GM21390 (cell line): Measurements from ENCODE around the gene MIAT.

Experiments
- ATAC-seq: cut with Tn5 transposase; IDR thresholded peaks from one replicate; pipeline ENCODE4 v1.9.1; 2021; ENCODE audit not compliant: unreplicated experiment

Gene MIAT

DNA sequence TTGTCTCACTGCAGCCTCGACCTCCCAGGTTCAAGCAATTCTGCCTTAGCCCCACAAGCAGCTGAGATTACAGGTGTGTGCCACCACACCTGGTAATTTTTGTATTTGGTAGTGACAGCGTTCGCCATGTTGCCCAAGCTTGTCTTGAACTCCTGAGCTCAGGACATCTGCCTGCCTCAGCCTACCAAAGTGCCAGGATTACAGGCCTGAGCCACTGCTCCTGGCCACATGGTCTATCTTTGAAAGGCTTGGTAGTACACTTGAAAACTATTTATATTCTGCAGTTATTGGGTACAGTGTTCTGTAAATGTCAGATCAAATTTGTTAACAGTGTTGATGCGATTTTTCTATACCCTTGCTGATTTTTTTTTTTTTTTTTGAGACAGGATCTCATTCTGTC lies 26.1 kb upstream of the MIAT start:
- ATAC-seq: no peak

GRCh38 chr22:26632422-26633155 lies 24.8 kb upstream of the MIAT start:
- no peak for ATAC-seq

- no peak for ATAC-seq
These were observed 23.2 kb upstream of the MIAT start for GRCh38 chr22:26634189-26634588.

DNA sequence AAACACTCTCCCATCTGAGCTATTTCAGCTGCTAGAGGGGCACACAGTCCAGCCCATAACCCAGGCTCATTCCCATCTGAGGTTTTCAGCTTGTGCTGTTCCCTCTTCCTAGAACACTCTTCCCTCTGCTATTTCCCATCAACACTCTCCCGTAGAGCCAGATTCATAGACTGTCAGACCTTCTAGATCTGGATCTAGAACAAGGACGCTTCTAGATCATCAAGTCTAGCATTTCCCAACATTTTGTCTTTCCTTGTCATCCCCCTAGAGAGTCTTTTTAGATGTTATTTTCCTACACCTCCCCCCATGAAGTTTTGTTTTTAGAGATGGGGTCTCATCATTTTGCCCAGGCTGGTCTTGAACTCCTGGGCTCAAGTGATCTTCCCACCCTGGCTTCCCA lies 22.3 kb upstream of the MIAT start:
- no peak for ATAC-seq

DNA sequence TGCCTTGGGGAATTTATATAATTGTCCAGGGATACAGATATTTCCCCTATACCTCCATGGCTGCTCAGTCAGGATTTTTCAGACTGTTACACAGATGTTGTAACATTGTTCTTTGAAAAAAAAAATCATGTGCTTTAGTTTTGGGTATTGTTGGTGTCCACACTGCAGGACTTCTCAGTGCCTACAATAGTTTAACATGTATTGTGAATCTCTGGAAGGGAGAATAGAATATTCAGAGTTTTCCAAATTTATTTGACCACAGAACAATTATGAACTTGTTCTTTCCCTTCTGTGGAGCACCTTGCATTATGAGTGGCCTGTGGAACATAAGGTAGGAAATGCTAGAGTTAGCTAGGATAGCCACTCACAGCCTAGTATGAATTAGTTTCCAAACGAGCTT lies 21.1 kb upstream of the MIAT start:
- no peak for ATAC-seq

DNA sequence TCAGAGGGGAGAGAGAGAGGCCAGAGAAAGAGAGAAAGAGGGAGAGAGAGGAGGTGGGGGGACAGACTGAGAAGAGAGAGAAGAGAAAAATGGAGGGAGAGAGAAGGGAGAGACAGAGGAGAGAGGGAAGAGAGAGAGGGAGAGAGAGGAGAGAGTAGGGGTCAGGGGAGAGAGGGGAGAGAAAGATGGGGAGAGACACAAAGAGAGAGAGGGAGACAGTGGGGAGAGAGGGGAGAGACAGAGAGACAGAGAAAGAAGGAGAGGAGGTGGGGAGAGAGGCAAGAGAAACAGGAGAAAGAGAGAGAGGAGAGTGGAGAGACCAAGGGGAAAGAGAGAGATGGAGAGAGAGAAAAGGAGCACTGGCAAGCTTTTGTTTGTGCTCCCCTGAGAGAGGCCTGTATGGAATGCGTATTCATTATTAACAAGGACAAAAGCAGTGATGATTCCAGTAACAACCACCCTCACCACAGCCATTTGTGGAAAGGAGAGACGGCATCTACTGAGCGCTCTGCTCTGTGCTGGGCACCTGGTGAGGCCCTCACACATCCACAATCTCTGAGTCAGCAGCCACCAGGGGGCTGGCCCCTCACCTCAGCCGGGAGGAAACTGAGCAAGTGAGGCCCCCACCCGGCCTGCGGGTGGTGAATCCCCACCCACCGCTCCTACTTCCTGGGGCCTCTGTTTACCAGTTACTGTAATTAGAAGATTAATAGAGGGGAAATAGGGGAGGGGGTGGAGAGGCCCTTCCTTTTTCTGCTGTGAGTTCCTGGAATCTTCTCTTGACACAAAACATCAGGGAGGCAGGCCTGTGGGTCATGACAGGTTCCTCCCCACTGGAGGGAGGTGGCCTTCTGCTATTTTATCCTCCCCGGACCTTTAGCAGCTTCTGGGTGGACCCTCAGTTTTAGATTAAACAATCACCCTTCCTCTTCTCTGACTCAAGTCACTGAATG lies 14.6 kb upstream of the MIAT start:
- ATAC-seq: no peak

DNA sequence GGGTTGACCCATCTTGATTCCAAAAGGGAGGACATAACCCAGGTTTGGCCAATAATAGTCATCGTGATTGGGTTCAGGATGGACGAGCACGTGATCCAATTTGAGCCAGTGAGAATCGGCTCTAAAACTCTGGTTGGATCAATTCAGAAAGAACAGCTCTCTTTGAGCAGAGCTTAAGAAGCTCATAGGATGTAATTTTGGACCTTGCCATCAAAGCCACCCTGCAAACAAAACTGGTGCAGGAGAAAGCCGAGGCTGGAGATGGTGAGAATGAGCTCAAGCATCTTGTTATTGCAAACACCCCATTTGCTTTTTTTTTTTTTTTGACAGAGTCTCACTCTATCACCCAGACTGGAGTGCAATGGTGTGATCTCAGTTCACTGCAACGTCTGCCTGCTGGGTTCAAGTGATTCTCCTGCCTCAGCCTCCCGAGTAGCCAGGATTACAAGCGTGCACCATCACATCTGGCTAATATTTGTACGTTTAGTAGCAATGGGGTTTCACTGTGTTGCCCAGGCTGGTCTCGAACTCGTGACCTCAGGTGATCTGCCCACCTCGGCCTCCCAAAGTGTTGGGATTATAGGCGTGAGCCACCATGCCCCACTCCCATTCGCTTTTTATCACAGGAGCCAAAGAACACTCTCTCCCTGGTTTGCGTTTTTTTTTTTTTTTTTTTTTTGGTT lies 13.8 kb upstream of the MIAT start:
- ATAC-seq: no peak

DNA sequence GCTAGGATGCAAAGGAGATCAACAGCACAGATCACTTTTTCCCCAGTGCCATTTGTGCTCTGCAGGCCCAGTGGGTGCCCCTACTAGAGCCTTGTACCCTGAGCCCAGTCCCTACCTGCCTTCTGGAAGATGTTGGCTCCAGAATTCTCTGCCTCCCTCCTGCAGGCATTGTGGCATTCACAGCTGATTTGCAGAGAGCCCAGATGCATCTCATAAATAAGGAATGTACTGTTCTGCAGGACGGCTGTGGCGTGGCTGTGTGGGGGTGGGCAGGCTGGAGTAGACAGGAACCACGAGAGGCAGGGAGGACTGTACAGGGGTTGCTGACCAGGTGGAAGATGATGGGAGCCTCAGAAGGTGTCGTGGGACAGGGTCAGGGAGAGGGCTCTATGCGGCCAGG lies 11.2 kb upstream of the MIAT start:
- no peak for ATAC-seq

DNA sequence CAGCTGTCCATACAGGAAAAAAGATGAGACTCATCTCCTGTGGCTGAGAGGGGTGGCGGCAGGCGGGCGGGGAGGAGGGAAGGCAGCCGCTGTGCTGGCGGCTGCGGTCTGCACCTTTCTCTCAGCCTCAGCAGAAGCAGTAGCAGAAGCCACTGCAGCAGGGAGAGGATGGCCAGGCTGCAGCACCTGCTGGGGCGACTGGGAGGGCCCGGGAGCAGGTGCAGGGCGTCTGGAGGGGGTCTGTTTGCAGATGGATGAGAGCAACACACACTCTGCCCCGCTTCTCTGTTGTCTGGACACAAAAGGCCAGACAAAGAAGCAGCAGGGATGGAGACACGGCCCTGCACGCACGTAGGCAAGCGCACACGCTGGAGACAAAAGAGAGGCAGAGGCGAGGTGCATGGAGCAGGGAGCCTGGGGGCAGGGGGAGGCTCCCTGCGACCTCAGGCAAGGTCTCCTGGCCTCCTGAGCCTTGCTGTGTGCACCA lies 9.3 kb upstream of the MIAT start:
- no peak for ATAC-seq

GRCh38 chr22:26648528-26649388 lies 8.6 kb upstream of the MIAT start:
- no peak for ATAC-seq

DNA sequence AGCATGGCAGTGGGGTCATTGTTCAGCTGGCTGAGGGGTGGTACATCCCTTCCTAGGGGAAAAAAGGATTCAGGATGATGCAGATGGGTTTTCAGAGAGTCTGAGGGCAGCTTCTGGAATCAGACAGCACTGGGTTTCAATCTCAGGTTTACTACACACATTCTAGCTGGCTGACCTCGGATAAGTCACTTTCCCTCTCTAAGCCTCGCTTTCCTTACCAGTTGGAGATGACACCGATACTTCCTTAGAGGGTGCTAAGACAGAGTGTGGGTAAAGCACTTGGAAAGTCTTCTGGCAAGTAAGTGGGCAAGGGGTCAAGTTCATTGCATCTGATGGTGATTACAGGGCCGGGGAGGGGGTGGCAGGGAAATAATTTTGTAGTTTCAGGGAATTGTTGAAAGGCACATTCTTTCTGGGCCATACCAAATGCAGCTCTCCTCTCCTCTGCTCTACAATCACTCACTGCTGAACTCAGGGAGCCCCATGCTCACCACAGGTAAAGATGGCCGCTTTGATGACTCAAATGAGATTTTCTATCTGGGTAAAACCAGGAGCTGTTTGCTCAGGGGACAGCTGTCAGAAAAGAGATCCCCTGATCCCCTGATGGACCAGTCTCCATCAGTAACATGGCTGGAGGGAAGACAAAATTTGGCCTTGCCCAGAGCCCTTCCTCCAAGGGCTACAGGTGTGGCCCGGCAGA lies 6.5 kb upstream of the MIAT start:
- no peak for ATAC-seq

DNA sequence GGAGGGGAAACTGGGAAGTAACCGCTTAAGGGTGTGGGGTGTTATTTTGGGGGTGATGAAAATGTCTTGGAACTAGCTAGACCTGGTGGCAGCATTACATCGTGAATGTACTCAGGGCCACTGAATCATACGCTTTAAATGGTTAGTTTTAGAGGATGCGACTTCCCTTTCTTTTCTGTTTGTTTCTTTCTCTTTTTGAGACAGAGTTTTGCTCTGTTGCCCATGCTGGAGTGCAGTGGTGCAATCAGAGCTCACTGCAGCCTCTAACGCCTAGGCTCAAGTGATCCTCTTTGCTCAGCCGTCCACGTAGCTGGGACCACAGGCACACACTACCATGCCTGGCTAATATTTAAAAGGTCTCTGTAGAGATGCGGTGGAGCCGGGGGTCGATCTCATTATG lies 5.6 kb upstream of the MIAT start:
- ATAC-seq: no peak

- ATAC-seq: no peak
These were observed 773 bp downstream of the MIAT start for GRCh38 chr22:26658161-26658560.

DNA sequence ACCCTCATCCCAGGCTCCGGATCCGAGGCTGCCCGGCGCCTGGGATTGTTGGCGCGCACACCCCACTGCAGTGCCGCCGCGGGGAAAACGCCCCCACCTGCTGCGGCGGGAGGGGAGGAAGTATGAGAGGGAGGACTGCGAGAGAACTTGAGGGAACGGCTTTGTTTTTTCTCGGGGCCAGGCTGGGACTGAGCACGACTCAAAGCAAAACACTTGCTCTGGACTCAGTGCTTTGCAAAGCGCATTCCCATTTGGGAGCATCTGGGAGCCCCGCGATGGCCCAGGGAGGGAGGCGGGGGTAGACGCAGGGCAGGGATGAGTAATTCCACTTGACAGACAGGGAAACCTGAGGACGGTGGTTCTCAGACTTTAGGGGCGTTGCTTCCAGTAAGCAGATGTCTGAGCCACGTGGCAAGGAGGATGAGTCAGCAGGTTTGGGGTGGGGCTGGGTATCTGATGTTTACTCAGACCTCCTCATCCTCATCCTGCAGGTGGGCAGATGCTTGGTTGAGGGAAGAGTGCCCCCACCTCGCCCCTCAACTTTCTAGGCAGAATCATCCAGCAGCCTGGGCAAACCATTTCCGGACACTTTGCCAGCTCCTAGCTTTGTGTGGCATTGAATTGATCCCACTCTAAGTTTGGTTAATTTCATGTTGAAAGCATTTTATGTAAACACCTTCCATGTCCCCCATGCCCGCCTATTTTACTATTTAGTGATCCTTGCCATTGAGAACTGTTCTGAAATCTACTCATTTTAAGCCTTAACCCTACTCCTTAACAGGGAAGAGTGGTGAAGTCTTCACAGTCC lies 1.5 kb downstream of the MIAT start:
- peak; percentile 62 for ATAC-seq

- ATAC-seq: no peak
These were observed 3.0 kb downstream of the MIAT start for GRCh38 chr22:26660356-26660755.

DNA sequence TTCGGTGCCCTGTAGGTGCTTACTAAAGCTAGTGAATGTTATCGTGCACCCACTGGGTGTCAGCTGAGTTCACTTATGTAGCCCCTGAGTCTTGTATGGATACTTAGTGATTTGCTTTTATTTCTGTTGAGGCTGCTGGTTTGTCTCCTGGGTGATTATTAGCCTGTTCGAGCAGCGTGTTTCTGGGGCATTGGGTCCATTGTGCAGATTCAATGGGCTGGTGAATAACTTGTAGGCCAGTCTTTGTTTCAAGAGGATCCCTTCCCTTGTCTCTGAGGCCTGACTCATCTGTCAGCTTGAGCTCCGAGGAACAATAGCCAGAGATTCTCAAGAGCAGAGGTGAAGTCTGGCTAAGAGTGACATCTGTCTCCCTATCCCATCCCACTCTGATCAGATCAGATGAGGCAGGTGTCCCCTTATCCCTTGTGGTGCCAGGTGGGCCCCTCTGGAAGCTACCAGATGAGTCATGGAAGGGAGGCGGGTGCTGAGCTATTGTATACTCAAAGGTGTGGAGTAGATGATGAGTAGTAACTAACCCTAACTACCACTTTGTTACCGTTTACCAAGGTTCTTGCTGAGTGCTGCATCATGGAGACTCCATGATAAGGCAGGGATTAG lies 3.7 kb downstream of the MIAT start:
- no peak for ATAC-seq

DNA sequence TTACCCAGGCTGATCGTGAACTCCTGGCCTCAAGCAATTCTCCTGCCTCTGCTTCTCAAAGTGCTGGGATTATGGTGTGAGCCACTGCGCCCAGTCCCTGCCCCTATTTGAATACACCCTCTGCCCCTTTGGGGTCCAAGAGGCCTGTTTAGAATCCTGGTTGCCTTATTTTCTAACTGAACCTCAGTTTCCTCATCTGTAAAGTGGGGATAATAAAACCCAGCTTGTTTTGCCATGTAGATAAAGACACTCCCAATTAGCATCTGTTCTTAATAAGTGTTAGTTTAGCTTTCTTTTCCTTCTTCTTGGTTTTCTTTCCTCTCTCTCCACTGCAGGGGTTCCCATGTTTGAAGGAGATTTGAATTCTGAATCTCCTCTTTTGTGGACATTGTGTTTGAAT lies 4.8 kb downstream of the MIAT start:
- ATAC-seq: no peak

- no peak for ATAC-seq
These were observed 6.1 kb downstream of the MIAT start for GRCh38 chr22:26663374-26663923.
